ENCODE measurements around the gene HEYL.

DNA sequence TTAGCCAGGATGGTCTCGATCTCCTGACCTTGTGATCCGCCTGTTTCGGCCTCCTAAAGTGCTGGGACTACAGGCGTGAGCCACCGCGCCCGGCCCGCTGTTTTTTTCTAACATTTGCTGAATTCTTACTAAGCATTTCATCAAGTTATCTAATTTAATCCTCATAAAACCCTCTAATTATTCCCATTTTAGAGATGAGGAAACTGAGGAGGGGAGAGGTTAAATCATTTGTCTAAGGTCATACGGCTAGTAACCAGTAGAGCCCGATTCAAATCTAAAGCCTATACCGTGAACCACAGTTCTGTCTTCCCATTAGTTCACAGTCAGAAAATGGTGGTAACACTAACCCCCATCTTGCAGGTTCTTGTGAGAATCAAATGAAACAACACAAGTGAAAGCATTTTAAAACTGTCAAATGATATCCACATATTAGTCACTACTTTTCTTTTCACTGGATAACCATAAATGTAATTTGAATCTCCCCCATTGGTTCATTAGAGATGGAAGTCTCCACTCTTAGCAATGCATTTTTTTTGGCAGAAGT is 10.6 kb downstream of the HEYL start:
- TF ChIP-seq CTCF (IDR thresholded peaks at IDR 0.05) (no peak), POLR2A (IDR thresholded peaks at IDR 0.05) (no peak)

Measured in heart left ventricle (tissue), 13 donors.